ENCODE measurements around the gene POU3F1.

The POU3F1 gene
- long read RNA-seq, result 0 reads

DNA sequence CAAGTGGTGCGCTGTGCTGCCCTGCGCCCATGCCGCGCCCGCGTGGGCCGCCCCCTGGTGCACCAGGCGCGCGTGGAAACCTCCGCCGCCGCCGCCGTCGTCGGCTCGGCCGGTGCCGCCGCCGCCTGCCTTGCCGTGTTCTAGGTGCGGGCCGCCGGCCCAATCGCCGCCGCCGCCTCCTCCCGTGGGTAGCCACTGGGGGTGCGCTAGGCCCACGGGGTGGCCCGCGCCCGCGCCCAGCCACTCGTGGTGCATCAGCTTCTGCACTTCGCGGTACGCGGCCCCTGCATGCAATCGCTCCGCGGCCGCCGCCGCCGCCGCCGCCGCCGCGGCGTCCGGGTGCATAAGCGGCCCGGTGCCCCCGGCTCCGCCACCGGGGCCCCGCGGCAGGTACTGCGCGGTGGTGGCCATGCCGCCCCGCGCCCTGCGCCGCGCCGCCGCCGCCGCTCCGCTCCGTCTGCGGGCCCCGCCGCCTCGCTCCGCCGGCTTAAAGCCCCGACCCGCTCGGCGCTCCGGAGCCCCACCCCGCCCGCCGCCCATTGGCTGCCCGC lies at the start of gene POU3F1:
POU3F1 (minus strand) TSS at position 461 of the 551 bp plus-strand sequence; CDS start at position 411, 50 bp downstream.
- DNase-seq (ENCODE audit: low read depth in 1 of 2, low spot score in 1 of 2), result no peak
- Histone ChIP-seq H3K4me3 (replicated peaks; ENCODE audit: insufficient read depth, low read length) (peak within 1 kb of the TSS; percentile 30), H3K27ac (replicated peaks) (no peak within 1 kb of the TSS)

DNA sequence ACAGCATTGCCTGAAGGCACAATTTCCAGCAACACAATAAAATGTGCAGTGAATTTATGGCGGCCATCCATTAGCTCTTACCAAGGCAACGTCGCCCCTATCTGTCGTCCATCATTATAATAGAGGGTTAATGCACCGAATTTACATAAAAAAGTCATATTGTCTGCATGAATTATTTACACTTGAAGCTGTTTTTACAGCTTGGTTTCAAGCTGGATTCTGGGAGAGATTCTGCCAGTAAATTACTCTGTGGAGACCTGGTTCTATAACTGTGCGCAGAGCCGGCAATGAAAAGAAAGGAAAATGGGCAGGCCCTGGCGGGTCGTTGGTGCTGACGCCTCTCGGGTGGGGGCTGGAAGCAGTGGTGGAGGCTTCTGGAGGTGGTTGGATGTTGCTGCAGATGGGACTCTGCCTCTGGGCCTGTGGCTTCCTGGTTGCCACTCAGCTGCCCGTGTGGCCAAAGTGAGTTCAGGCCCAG lies 48.9 kb upstream of the POU3F1 start:
- no peak overlapping the region for H3K4me3 ChIP-seq (replicated peaks; ENCODE audit: insufficient read depth, low read length)
- TF ChIP-seq GABPA (IDR thresholded peaks at IDR 0.05; ENCODE audit: low read depth), result no peak
- TF ChIP-seq, protein P1, sequence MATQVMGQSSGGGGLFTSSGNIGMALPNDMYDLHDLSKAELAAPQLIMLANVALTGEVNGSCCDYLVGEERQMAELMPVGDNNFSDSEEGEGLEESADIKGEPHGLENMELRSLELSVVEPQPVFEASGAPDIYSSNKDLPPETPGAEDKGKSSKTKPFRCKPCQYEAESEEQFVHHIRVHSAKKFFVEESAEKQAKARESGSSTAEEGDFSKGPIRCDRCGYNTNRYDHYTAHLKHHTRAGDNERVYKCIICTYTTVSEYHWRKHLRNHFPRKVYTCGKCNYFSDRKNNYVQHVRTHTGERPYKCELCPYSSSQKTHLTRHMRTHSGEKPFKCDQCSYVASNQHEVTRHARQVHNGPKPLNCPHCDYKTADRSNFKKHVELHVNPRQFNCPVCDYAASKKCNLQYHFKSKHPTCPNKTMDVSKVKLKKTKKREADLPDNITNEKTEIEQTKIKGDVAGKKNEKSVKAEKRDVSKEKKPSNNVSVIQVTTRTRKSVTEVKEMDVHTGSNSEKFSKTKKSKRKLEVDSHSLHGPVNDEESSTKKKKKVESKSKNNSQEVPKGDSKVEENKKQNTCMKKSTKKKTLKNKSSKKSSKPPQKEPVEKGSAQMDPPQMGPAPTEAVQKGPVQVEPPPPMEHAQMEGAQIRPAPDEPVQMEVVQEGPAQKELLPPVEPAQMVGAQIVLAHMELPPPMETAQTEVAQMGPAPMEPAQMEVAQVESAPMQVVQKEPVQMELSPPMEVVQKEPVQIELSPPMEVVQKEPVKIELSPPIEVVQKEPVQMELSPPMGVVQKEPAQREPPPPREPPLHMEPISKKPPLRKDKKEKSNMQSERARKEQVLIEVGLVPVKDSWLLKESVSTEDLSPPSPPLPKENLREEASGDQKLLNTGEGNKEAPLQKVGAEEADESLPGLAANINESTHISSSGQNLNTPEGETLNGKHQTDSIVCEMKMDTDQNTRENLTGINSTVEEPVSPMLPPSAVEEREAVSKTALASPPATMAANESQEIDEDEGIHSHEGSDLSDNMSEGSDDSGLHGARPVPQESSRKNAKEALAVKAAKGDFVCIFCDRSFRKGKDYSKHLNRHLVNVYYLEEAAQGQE (IDR thresholded peaks at IDR 0.05; ENCODE audit: insufficient replicate concordance, low read depth), result no peak
- TF ChIP-seq, protein P2, sequence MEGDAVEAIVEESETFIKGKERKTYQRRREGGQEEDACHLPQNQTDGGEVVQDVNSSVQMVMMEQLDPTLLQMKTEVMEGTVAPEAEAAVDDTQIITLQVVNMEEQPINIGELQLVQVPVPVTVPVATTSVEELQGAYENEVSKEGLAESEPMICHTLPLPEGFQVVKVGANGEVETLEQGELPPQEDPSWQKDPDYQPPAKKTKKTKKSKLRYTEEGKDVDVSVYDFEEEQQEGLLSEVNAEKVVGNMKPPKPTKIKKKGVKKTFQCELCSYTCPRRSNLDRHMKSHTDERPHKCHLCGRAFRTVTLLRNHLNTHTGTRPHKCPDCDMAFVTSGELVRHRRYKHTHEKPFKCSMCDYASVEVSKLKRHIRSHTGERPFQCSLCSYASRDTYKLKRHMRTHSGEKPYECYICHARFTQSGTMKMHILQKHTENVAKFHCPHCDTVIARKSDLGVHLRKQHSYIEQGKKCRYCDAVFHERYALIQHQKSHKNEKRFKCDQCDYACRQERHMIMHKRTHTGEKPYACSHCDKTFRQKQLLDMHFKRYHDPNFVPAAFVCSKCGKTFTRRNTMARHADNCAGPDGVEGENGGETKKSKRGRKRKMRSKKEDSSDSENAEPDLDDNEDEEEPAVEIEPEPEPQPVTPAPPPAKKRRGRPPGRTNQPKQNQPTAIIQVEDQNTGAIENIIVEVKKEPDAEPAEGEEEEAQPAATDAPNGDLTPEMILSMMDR (IDR thresholded peaks at IDR 0.05; ENCODE audit: insufficient read depth, low read length), result no peak
- no peak for TF ChIP-seq SPI1 (IDR thresholded peaks at IDR 0.05; ENCODE audit: borderline replicate concordance, low read depth)
- TF ChIP-seq POLR2AphosphoS5 (IDR thresholded peaks at IDR 0.05; ENCODE audit: low read depth), result no peak
- H3K27ac ChIP-seq (replicated peaks), result no peak overlapping the region
- H3K27me3 ChIP-seq (ENCODE audit: insufficient read depth, poor library complexity, severe bottlenecking), result peaks cover 9% of the 10 kb centered on the region
- DNase-seq (ENCODE audit: low read depth in 1 of 2, low spot score in 1 of 2), result no peak

More for the DNA sequence above, at the start of gene POU3F1:
- H3K27me3 ChIP-seq (ENCODE audit: insufficient read depth, poor library complexity, severe bottlenecking), result peaks cover 46% of the 10 kb centered on the region
- TF ChIP-seq POLR2AphosphoS5 (IDR thresholded peaks at IDR 0.05; ENCODE audit: low read depth), result no peak

DNA sequence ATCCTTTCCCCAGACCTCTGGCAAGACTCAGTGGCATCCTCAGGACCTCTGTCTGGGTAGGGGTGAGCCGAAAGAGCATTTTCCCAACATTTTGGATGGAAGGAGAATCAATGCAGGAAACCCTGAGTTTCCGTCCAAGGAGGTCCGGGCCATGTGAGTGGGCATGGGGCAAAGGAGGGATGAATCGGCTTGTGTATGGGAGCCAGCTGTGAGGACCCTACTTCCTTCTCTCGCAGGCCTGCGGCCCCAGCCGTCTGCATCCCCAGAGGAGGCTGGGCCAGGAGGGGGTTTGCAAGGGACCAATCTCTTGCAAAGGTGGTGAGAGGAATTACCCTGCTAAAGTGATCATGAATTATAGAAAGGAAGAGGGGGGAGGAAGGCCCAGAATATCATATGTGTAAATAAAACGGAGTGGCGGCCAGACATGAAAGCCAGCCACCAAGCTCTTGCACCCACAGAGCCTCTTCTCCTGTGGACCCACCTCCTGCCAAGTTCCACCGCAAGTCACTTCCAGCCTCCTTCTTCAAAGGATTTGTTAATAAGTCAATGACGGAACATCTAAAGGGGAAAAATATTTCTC lies 48.2 kb upstream of the POU3F1 start:
- TF ChIP-seq SPI1 (IDR thresholded peaks at IDR 0.05; ENCODE audit: borderline replicate concordance, low read depth) (no peak), GABPA (IDR thresholded peaks at IDR 0.05; ENCODE audit: low read depth) (no peak), POLR2AphosphoS5 (IDR thresholded peaks at IDR 0.05; ENCODE audit: low read depth) (no peak)
- TF ChIP-seq, protein P2 (IDR thresholded peaks at IDR 0.05; ENCODE audit: insufficient read depth, low read length), result no peak
- TF ChIP-seq, protein P1 (IDR thresholded peaks at IDR 0.05; ENCODE audit: insufficient replicate concordance, low read depth), result no peak
- H3K4me3 ChIP-seq (replicated peaks; ENCODE audit: insufficient read depth, low read length), result no peak overlapping the region
- no peak for DNase-seq (ENCODE audit: low read depth in 1 of 2, low spot score in 1 of 2)
- peaks cover 9% of the 10 kb centered on the region for H3K27me3 ChIP-seq (ENCODE audit: insufficient read depth, poor library complexity, severe bottlenecking)
- H3K27ac ChIP-seq (replicated peaks), result no peak overlapping the region

DNA sequence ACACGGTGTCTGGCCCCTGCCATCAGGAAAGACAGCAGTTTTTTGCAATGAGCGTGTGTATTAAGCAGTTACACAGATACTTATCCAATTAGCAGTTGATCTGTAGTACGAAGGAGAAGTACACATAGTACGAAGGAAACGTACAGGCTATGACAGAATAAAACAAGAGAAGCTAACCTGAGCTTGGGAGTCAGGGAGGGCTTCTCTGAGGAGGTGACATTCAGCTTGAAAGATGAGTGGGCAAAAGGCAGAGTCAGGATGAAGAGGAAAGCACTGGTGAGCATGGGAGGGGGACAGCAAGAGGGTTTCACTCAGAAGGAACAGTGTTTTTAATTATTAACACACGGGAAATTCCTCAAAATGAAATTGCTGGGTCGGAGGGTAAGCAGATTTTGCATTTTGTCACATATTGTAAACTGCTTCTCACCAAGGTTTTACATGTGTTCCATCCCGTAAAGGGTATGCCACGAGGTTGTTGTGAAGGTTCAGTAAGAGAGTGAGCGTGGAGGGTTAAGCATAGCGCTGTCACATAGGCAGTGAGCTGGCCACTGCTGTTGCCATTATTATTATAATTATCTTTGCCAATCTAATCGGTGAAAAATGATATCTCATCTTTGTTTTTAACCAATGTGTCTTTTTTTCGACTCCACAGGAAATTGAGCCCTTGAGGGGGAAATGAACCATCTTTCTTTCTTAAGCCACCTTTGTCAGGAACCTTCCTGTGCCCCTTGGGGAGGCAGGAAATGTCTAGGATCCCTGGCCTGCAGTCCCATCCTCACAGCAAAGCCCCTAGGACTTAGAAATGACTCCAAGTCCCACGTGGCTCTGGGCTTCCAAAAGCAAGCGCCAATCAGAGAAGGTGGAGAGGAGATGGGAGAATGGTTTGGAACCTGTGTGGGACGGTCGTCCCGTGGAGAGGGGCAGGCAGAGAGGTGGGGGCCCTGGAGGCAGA lies 47.3 kb upstream of the POU3F1 start:
- no peak for TF ChIP-seq GABPA (IDR thresholded peaks at IDR 0.05; ENCODE audit: low read depth)
- TF ChIP-seq, protein P2 (IDR thresholded peaks at IDR 0.05; ENCODE audit: insufficient read depth, low read length), result no peak
- TF ChIP-seq, protein P1 (IDR thresholded peaks at IDR 0.05; ENCODE audit: insufficient replicate concordance, low read depth), result no peak
- no peak for TF ChIP-seq SPI1 (IDR thresholded peaks at IDR 0.05; ENCODE audit: borderline replicate concordance, low read depth)
- no peak for TF ChIP-seq POLR2AphosphoS5 (IDR thresholded peaks at IDR 0.05; ENCODE audit: low read depth)
- H3K27me3 ChIP-seq (ENCODE audit: insufficient read depth, poor library complexity, severe bottlenecking), result peaks cover 9% of the 10 kb centered on the region
- no peak overlapping the region for H3K4me3 ChIP-seq (replicated peaks; ENCODE audit: insufficient read depth, low read length)
- DNase-seq (ENCODE audit: low read depth in 1 of 2, low spot score in 1 of 2), result no peak
- H3K27ac ChIP-seq (replicated peaks), result no peak overlapping the region
